HG02840 (cell line): ENCODE results near the gene SF3B3.
"Not testable (repeated sequence)": the region's sequence is repeated elsewhere in the genome, so short reads cannot be mapped to it uniquely, and the experiment has no call there.

ENCODE experiments used
- ATAC-seq: cut with Tn5 transposase; IDR thresholded peaks from one replicate; pipeline ENCODE4 v1.9.1; 2021; ENCODE audit warnings: mild to moderate bottlenecking, moderate library complexity, moderate number of reproducible peaks; ENCODE audit not compliant: unreplicated experiment, low FRiP score

The SF3B3 gene

GRCh38 chr16:70611224-70611598 lies 87.6 kb downstream of the SF3B3 start:
- ATAC-seq = no peak

GRCh38 chr16:70611785-70612303 lies 88.2 kb downstream of the SF3B3 start:
- ATAC-seq = no peak

GRCh38 chr16:70612931-70613330 lies 89.3 kb downstream of the SF3B3 start:
- no peak for ATAC-seq

GRCh38 chr16:70614208-70614951 lies 90.8 kb downstream of the SF3B3 start:
- no peak for ATAC-seq

GRCh38 chr16:70615945-70616344 lies 92.3 kb downstream of the SF3B3 start:
- ATAC-seq = no peak

GRCh38 chr16:70621864-70622263 lies 98.2 kb downstream of the SF3B3 start:
- ATAC-seq = not testable (repeated sequence)
